NCI-H446 treated with DMSO at 0.1 percent for 48 hours (cell line): ENCODE results near the gene ADAMTS17.

Experiments
- DNase-seq: peaks from one replicate; lab custom pipeline; 2025; lab: John Stamatoyannopoulos, UW

Gene ADAMTS17

GRCh38 chr15:99999282-100000070 lies 342.3 kb downstream of the ADAMTS17 start:
- DNase-seq = no peak

GRCh38 chr15:99998661-99999101 lies 343.1 kb downstream of the ADAMTS17 start:
- no peak for DNase-seq

GRCh38 chr15:99997112-99997651 lies 344.6 kb downstream of the ADAMTS17 start:
- no peak for DNase-seq

DNA sequence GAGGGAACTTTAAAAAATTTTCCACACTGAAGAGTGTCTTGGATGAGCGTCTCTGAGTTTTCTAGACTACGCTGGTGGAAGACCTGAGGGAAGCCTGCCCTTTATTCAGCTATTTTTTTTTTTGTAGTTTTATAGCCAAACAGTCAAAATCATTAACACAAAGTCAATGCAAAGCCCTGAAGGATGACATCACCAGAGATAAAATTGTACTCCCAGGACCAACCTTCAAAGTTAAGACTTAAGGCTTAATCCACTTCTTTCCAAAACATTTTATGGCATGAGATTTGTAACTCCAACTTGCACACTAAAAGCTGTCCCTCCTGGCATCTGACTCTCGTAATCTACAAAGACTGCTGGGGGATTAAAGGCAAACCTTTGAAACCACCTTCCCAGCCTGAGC lies 345.1 kb downstream of the ADAMTS17 start:
- no peak for DNase-seq

DNA sequence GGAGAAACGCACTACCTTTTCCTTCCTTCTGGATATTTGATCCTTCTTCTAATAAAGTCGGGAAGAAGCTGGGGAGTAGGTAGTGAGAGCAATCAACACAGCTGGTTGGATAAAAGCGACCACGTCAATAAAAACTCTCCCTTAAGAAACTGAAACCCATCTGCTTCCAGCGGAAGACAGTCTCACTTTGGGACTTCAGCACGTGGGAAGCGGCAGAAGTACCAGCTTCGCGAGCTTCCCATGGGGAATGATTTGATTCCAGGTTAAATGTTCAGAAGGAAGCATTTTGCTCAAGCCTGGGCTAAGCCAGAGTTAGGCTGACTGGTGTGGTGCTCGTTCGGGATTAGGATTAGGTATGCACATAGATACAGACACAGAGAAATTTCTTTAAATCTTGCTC lies 346.2 kb downstream of the ADAMTS17 start:
- DNase-seq = no peak

GRCh38 chr15:99994849-99995248 lies 346.9 kb downstream of the ADAMTS17 start:
- no peak for DNase-seq

DNA sequence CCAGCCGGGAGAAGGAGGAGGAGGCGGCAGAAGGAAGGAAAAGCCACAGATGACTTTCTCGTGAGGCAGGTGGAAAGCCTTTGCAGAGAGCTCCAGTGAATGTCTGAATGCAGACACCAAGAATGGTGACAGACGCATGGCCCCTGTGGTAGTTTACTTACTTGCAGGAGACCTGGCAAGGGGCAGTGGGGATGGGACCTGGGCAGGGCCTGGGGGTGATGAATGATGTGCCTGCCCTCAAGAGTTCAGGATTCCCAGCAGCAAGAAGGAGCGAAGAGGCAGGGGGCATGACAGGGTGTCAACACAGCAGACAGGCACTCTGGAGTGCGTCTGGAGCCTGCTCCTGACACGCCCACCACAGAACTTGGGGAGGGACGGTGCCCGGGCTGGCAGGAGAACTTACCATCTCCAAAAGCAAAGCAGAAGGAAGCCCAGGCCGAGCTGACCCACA lies 348.1 kb downstream of the ADAMTS17 start:
- no peak for DNase-seq

DNA sequence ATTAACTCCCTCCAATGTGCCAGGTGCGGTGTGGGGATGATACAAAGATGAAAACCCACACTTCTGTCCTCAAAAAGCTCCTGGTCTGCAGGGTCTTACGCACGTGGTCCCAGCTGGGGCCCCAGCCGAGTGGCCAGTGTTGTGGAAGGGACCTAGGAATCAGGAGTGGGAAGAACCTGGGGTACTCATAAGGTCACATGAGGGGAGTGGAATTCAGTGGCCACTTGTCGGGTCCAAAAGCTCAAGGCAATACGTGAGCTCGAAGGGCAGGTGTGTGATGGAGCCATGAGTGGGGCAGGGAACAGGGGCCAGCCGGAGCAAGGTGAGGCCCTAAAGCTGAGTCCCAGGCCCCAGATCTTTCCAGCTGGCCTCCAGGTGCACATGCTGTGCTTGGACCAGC lies 348.5 kb downstream of the ADAMTS17 start:
- DNase-seq = no peak

DNA sequence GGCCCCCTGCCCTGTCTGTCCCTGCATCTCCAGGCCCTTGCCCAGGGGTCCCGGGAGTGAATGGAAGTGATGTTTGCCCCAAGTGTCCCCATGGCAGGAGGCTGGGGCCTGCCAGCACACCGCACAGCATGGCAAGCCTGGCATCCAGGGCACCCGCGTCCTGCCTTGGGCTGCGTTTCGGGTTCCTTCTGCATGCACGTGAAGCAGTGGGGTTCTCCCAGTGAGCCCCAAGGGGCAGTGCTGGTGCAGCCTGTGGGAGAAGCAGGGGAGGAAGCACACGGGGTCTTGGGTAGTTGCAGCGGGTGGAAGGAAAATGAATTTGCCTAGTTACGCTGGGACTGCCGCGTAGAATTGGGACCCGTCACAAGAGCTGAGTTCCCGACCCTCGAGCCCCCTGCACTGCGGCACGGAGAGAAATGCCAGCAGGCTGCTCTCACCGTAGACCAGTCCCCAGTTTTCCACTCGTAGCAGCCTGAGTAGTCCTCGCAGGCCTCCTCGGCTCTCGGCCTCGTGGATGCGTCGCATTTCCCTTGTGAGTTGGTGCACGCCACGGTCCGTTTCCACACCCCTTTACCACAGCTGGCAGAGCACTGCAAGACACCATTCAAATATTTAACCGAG lies 349.1 kb downstream of the ADAMTS17 start:
- no peak for DNase-seq

DNA sequence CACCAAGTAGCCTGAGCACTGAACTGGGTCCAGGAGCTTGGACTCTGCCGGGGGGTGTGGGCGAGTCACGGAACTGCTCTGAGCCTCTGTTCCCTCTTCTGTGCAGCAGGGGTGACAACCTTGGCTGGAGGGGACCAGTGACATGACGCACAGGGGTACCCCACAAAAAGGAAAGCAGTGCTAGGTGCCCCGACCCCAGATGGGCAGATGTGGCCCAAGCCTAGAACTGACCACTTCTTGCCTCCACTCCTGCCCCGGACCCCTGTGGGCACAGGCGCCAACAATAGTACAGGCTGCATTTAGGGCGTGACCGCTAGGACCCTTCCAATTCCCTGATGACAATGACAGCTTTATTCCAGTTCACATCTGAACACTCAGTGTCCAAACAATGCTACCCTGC lies 352.7 kb downstream of the ADAMTS17 start:
- DNase-seq = no peak

DNA sequence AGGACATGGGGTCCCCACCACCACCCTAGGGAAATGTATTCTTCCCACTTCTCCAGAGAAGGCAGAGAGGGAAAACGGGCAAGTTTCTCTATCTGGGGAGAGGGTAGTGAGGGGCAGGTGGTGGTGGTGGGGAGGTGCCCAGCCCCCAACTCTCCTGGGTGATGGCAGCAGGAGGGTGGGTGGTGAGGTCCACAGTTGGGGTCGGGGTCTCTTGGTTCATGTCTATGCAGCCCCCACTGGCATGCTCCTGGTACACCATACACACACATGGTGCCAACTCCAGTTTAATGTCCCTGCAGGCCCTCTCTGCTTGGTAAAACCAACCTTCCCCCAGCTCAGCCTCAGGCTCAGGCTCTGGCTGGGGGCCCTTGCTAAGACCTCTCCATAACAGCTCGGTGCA lies 354.1 kb downstream of the ADAMTS17 start:
- no peak for DNase-seq

DNA sequence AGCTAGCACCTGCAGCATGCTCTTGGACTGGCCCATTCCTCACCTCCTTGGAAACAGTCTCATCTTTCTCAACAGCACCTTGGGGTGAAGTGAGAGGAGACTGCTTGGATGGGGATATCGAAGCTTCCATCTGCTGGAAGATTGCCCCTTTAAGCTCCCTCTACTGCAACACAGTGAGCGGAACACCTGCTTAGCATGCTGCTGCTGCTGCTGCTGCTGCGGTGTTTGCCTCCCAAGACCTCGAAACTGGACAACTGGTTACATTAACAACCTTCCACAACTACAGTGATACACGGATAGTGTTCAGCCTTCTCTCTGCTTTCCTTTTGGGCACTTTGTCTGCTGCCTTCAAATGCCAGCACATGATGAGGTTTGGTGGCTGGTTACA lies 354.7 kb downstream of the ADAMTS17 start:
- DNase-seq = no peak

DNA sequence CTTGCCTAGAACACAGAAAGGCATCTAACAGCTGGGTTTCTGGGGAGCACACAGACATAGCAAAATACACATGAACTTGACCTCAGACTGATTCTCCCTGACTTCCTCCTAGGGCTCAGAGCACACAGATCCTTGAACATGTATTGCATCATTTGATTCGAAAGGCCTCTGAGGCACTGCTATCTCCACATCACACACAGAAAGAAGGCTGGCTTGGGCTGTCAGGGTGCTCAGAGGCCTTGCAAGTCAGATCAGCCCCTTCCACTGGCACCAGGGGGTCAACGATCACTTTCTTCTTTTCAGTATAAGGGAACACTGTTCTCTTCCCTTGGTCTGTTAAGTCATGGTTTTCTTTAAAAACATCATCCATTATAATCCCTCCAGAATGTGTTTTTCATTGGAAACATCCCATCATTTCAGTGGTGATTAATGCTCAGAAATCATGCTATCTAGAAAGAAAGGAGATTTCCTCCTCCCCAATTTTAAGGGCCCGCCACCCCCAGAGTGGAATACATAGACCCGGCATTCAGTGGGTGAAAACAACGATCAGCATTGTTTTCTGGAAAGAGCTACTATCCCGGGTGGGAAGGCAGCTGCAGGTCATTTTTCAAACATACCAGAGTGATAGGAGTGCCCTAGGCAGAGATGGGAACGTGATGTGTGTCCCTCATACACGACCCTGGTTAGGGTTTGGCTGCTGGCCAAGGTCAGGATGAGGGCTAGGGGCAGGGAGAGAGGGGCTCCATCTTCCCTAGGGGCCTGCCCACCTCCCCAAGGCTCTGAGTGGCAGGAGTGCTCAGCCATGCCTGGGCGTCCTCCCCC lies 355.3 kb downstream of the ADAMTS17 start:
- no peak for DNase-seq

DNA sequence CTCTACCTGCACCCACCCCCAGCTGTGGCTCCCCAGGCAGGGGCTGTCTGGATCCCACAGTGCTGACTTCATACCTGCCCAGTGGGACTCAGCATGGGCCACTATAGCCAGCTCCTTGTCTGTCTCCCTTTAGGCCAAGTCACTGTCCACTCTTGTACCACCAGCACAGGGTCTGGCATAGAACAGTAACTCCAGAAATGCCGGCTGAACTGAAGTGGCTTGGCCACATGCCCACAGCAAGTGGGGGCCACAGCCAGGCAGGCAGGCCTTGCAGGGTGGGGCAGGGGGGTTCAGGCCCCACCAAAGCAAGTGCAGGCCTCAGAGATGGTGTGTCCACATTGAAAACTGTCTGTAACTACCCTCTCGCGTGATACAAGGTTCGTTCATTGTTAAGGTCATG lies 355.9 kb downstream of the ADAMTS17 start:
- DNase-seq = no peak

GRCh38 chr15:99984491-99985243 lies 357.1 kb downstream of the ADAMTS17 start:
- DNase-seq = no peak

DNA sequence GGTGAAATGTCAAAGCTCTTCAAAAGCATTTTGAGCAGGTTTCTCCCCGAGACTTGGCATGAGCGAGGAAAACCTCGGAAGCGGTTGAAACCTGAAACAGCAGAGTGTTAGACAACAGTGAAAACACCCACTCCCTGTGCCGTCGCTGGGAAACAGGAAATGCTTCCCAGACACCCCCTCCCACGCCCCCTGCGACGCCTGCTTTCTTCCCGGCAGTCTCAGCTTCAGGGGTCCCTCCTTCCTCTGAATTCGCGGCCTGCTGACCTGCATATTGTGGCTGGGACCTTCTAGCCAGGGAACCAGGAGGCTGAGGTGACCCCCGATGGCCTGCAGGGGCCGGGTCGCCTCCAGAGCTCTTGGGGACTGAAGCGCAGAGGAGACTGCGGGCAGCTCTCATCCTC lies 357.9 kb downstream of the ADAMTS17 start:
- no peak for DNase-seq

GRCh38 chr15:99983171-99983885 lies 358.4 kb downstream of the ADAMTS17 start:
- DNase-seq = no peak

GRCh38 chr15:99982662-99983061 lies 359.1 kb downstream of the ADAMTS17 start:
- no peak for DNase-seq

DNA sequence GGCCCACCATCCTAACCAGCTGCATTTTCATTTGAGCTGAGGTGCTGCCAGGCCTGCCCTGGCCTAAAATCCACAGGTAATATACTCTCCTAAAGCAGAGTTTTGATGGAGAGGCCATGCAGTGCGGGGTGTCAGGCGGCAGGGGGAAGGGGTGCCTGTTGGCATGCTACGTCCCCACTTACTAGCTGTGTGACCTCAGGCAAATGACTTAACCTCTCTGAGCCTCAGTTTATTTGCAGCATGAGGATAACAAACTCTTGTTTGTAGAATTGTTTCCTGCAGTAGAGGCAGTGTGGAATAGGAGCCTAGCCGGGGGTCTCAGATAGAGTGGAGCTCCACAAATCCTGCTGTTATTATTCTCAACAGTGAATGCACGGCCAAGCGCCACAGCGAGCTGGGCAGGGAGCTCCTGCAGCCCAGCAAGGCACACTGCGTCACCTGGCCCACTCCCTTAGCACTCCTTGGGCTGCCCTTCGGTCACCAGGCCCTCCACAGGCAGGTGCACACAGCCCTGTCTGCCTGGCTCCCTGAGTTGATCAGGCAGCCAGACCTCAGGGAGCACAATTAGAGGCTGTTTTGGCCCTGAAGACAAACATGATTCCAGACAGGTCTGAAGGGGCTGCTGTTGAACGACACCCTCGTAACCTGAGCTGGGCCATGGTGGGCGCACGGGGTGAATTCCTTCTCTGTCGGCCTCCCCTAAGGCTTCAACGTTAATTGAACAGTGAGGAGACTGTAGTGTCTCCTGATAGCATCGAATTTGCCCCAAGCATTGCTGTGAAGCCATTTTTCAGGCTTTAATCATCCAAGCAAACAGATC lies 359.7 kb downstream of the ADAMTS17 start:
- no peak for DNase-seq

- no peak for DNase-seq
Measured at GRCh38 chr15:99981191-99981647, 360.6 kb downstream of the ADAMTS17 start.
